NCI-H1436 treated with DMSO at 0.1 percent for 48 hours (cell line): ENCODE data around the gene PTPRB.
"Not testable (repeated sequence)": the region's sequence is repeated elsewhere in the genome, so short reads cannot be mapped to it uniquely, and the experiment has no call there.

ENCODE experiments used
- DNase-seq: peaks from one replicate; lab custom pipeline; 2025; lab: John Stamatoyannopoulos, UW

Gene PTPRB

DNA sequence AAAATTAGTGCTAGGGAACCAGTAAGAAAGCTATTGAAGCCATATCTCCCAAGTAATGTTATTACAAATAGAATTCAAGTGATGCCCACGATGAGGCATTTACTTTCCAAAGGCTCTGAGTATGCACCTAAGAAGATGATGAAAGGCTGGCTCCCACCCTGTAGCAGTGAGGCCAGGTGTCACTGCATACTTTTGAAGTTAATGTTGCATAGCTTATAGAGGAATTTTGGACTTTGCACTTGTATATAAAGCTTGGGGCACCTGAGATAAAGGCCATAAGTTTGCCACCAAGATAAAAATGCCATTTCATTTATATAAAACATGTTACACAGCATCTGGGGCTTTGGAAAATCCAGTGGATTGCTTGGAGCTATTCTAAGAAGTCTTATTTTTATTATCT is 96.2 kb downstream of the PTPRB start:
- DNase-seq = no peak

DNA sequence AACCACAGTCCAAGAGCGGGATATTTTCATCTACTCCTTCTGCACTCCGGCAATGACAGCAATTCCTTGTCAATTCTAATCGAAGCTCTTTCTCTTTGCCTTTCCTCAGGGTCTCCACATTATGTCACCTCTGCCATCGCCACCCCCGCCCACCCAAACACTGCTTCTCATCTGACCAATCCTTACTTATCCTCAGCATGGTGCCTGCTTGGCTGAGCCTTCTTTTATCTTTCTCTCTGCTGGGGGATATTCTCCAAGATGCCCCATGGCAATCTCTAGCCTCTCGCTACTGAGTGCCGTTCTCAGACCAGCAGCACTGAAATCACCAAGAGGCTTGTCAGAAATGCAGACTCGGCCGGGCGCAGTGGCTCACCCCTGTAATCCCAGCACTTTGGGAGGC is 100.6 kb downstream of the PTPRB start:
- DNase-seq = no peak

DNA sequence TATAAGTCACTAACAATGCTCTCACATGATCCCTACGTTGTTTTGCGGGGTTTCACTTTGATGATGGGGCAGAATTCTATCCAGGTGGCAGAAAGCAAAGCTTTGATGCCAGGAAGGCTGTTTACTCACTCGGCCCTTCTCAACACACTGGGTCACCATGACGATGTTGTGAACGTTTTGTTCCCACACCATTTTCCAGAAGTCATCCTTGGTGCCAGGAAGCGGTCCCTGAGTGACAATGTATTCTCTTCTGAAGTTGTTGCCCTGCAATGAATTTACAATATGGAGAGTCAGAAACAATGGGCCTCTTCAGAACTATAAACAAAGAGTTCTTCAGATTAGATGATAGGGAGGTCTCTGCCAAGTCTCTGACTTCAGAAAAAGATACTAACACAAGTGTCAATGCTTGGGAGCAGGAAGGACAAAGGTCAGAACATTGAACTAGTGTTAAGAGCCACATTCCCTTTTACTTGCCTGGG is 101.3 kb downstream of the PTPRB start:
- no peak for DNase-seq

DNA sequence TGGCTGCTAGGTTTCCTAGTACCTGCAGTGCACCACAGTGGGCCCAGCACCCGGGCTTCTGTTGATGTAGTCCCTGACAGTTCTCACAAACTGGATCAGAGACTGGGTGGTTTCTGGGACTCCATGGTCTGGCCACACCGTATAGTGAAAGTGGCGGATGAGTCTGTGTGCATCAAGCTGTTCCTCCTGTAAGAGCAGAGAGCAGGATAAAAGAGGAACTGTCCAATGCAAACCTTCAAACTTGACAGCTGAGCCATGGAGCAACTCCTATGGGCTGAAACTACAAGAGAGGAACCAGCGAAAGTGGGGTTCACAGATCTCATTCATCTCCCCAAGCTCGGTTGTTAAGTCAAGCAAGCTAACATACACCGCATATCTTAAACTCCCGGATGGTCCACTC is 102.8 kb downstream of the PTPRB start:
- no peak for DNase-seq

DNA sequence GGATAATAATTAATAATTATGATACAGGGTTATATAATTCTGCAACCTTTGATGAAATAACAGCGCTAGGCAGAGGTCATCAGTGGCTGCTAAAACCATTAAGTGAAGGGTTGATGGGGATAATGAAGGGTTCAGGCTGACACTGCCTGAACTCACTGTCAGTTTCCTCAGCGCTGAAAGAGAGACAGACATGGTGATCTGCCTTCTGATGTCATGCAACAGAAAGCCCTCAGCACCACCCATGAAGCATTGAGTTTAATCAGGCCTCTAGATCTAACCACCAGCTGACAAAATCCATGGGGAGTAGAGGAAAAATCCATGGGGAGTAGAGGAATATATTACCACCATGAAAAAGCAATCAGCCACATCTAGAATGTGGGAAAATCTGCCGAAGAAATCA is 107.6 kb downstream of the PTPRB start:
- no peak for DNase-seq

DNA sequence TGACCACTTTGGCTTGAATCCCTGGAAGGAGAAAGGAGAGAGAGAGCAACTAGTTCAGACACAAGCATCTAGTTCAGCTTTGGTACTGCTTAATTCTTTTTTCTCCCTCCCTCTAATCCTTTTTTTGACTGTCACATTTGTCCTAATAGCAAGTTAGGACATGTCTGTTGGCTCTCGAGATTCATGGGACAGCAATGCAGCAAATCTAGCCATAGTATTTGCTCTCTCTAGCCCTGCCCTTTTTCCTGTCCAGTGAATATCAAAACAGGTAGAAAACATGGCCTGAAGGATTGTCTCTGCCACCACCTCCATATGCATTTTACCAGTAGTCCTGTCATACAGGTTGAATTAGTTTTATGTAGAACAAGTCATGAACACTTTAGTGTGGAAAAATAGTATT is 116.4 kb downstream of the PTPRB start:
- no peak for DNase-seq

DNA sequence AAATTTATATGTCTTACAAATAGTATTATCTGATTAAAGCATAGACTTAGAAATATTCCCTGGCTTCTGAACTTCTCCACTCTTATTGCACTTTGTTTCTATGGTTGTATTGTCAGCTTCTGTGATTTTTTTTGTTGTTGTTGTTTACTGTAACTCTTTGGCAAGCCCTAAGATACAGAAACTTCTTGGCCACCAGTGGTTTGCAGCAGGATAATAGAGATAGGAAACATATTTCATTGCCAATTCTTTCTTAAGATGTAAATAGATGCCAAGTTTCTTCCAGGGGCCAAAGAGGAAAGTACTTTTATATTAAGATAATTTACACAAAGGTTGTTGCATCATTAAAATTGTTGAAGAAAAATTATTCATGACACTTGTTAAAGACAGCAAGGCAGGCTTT is 123.8 kb downstream of the PTPRB start:
- no peak for DNase-seq

DNA sequence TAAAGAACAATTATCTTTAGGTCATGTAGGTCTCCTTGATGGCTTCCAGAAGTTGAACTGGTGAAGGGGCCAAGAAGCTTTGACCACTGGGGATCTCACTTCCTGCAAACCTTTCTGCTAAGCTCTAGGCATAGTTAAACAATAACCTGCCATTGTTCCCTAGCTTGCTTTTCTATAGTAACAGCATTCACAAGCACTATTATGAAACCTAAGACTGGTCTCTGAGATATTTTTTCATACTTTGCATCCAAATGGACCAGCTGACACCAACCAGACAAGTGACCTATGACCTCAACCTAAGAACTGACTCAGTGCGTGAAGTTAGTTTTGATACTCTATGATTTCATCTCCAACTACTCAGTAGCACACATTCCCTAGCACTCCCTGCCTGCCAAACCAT is 129.1 kb downstream of the PTPRB start:
- DNase-seq = no peak

DNA sequence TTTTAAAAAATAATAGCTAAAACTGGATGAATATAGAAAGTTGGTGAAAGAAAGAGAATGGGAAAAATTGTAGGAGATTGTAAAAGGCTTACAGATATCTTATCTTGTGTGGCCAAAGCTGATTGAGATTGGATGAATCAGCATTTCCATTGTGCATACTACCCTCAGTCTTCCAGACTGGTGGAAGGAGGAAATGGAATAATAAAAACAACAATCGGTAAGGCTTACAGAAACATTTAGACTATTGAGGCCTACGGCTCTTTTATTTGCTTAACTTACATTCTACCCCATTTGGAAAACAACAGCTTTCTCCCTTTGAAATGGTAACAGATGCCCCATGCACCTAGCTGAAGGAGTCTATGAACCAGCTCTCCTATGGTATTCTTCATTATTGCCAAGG is 129.8 kb downstream of the PTPRB start:
- DNase-seq = no peak

DNA sequence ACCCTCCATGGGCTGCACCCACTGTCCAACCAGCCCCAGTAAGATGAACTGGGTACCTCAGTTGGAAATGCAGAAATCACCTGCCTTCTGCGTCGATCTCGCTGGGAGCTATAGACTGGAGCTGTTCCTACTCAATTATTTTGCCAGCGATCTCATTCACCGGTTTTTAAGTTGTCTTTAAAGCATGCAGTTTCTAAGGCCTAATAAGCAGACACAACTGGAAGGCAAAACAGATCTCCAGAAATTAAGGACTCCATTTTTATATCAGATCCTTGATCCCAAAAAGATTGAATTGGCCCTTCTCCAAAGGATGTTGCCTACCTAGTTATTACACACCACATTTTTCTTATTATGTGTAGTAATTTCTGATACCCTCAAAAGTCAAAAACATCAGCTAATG is 139.7 kb downstream of the PTPRB start:
- DNase-seq = no peak

DNA sequence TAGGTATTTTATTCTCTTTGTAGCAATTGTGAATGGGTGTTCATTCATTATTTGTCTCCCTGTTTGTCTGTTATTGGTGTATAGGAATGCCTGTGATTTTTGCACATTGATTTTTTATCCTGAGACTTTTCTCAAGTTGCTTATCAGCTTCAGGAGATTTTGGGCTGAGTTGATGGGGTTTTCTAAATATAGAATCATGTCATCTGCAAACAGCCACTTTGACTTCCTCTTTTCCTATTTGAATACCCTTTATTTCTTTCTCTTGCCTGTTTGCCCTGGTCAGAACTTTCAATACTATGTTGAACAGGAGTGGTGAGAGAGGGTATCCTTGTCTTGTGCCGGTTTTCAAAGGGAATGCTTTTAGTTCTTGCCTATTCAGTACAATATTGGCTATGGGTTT is 144.3 kb downstream of the PTPRB start:
- DNase-seq = not testable (repeated sequence)

DNA sequence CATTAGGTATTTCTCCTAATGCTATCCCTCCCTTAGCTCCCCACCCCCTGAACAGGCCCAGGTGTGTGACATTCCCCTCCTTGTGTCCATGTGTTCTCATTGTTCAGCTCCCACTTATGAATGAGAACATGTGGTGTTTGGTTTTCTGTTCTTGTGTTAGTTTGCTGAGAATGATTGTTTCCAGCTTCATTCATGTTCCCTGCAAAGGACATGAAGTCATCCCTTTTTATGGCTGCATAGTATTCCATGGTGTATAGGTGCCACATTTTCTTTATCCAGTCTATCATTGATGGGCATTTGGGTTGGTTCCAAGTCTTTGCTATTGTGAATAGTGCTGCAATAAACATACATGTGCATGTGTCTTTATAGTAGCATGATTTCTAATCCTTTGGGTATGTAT is 146.3 kb downstream of the PTPRB start:
- not testable (repeated sequence) for DNase-seq

DNA sequence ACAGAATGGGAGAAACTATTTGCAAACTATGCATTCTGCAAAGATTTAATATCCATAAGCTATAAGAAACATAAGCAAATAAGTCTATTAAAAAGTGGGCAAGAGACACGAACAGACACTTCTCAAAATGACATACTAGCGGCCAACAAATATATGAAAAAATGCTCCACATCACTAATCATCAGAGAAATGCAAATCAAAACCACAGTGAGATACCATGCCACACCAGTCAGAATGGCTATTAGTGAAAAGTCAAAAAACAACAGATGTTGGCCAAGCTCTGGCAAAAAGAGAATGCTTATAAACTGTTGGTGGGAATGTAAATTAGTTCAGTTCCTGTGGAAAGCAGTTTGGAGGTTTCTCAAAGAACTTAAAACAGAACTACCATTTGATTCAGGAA is 149.8 kb downstream of the PTPRB start:
- DNase-seq = no peak

DNA sequence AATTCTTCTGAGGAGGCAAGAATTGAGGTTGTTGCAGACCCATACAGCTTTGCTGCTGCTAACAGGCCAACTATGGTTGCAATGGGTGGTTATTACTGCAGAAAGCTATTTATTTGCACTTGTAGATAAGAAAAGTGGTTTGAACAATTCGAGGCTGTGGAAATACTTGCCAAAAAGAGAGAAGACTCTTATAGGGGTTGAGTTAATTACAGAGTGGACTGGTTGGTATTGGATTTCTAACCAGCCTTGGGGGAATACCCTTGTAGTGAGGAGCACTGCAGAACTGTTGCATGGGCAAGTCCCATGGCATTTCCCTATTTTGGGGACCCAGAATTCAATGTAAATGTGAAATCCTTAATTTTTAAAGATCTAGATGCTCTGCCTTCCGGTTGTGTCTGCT is 150.6 kb downstream of the PTPRB start:
- no peak for DNase-seq

DNA sequence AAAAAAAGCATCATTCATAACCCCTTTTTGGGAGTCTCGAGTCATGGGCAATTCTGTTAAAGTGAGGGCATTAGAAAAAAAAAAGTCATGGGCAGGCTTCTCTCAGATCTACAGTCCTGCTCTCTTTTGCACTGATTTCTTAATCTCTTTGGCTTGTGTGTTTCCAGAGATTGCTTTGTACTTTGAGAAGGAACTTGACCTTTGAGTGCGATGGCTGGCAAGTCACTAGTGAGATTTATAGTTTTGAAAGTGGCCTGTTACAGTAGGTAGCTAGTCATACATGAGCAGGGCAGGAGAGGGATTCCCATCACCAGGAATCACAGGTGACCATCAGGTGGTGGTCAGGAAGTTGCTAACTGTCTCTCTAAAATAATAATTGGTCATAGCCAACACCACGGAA is 151.5 kb downstream of the PTPRB start:
- DNase-seq = no peak

DNA sequence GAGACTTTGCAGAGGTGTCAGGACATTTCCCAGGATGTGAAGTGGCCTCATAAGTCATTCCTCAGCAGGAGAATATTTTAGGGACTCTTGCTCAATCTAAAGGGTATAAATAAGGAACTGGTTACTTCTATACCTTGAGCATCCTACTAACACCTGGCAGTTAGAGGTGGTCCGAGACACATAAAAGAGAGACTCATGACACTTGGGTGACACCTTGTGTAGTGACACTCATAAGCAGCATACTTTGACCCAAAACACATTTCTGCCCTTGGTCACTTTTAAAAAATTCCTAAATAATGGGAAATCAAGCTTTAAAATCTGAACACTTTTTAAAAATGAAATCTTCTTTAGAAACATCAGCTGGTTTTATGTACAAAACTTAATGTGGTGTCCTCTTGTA is 152.8 kb downstream of the PTPRB start:
- DNase-seq = no peak

DNA sequence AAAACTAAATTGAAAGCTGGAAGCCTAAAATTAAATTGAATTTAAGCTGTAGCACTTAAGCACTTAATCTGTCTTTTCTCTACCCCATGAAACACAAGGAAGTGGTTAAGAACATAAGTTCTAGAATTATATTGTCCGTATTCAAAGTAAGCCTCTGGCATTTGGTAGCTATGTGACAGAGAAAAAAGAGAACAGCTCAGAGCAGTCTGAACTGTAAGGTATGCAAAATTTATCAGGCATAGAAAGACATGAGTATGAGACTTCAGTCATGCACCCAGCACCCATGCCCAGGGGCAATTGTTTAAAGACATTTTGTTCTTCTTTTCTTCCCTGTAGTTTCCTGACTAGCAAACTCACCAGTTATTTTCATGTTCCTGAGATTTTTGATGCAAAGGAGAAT is 154.5 kb downstream of the PTPRB start:
- no peak for DNase-seq

DNA sequence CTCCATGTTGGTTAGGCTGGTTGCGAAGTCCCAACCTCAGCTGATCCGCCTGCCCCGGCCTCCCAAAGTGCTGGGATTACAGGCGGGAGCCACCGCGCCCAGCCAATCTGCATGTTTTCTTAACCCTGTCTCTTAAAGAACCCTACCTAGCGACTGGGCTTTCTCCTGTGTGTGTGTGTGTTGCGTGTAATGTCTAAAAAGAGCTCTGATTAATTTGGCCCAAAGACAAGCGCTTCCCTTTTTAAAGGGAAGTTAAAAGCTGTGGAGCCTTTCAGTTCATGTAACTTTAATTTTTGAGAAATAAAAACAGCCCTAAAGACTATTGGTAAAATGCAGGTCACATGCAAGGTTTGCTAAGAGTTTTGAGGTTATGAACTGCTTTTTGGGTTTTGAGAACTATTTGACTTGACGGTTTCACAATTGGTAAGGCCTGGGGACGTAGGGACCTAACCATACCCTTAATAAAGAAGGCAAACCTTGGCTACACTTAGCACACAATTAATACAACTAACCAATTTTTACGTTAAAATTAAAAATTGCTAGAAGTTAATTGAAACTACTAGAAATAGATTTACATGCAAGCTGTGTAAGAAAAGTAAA is 167.9 kb downstream of the PTPRB start:
- DNase-seq = no peak

DNA sequence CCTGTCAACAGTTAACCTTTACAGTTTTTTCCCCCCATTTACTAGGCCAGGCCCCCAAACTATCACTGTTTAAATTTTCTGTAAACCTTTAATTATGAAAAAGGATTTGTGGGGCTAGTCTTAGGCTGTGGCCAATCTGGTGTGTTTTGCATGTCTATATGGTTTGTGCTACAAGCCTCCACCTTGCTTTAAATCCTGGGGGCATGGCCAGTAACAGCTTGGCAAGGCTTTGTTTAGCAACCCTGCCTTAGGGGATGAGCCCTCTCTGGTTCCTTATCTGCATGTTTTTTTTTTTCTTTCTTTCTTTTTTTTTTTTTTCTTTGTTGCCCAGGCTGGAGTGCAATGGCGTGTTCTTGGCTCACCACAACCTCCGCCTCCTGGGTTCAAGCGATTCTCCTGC is 168.5 kb downstream of the PTPRB start:
- DNase-seq = no peak

DNA sequence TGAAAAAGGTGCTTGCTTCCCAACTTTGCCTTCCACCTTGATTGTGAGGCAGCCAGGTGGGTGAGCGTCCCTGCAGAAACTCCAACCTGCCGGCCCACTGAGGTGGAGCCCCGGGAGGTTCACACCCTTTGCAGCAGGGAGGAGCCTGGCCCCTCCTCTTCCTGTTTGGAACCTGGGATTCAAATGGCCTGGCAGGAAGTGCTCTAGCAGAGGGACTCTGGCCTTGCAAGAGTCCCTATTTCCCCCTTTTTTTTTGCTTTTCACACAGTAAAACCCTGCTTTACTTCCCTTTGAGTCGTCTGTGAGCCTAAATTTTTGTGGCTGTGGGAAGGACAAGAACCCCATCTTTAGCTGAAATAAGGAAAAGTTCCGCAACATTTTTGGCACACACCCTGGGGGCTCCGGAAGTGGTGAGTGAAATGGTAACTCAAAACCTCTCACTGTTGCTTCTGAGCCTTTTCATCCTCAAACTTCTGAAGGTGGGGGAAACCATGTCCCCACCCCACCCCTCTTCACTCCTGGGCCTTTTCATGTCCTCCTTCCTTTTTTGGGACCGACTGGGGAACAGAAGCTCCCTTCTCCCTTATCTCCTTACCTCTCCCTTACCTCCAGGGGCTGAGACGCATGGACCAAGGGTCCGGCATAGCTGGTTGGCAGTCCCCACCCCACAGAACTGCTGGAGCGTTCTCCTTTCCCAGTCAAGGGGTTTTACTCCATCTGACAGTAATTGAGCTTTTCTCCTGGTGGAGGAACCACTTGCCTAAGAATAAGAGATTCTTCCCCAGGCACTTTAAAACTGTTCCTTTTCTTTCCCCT is 169.1 kb downstream of the PTPRB start:
- DNase-seq = no peak

DNA sequence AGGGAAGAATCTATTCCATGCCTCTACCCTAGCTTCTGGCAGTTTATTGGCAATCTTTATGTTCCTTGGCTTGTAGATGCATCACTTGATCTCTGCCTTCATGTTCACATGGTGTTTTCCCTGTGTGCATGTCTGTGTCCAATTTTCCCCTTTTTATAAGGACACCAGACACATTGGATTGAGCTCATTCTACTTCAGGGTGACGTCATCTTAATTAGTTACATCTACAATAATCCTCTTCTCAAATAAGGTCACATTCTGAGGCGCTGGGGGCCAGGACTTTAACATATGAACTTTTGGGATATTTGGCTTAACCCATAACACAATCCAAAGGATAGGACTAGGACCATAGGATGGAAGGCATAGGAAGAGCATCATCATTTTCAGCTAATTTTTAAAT is 169.8 kb downstream of the PTPRB start:
- DNase-seq = no peak

DNA sequence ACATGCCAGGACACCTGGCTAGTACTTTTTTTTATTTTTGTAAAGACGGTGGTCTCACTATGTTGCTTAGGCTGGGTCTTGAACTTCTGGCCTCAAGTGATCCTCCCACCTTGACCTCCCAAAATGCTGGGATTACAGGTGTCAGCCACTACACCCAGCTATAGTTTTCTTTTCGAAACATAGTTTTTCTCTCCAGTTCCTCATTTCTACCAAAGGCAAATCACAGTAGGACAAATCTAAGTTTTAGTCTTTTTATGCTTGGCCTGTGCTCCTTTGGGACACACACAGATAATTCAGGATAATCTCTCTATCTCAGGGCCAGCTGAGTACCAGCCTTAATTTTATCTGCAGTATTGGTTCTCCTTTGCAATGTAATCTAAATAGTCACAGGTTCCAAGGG is 170.5 kb downstream of the PTPRB start:
- DNase-seq = no peak
